ENCODE results near the gene RRP36.

Gene RRP36

DNA sequence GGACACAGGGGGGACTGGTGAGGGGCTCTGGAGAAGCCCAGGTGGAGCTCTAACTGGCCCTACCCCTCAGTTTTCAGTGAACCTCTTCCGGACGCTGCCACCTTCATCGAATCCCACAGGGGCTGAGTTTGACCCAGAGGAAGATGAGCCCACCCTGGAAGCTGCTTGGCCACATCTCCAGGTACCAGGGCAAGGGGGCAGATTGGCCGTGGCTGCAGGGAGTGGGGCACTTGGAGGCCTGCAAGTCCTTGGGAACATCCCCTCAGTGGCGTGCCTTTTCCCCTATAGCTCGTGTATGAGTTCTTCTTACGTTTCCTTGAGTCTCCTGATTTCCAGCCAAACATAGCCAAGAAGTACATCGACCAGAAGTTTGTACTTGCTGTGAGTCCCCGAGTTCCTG lies 14.3 kb upstream of the RRP36 start:
- DNase-seq, result no peak

- peak; percentile 48 for DNase-seq
Observed at GRCh38 chr6:43009124-43009523, 12.3 kb upstream of the RRP36 start.

DNA sequence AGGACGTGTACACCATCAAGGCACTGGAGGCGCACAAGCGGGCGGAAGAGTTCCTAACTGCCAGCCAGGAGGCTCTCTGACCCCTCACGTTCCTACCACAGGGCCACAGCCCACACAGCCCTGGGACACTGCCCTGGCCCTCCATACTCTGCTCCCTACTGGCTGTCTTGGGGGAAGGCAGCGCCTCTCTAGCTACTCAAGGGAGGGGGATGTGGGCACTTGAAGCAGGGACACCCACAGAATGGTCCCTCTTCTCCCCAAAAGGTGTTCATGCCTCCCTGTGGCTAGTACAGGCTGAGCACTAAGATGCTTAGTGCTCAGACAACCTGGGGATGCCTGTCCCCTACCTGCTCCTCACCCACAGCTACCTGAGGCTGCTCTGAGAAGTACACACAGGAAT lies 10.2 kb upstream of the RRP36 start:
- no peak for DNase-seq

- DNase-seq, result no peak
Observed at GRCh38 chr6:43012364-43012763, 9.1 kb upstream of the RRP36 start.

- no peak for DNase-seq
Observed at GRCh38 chr6:43013097-43013842, 8.2 kb upstream of the RRP36 start.

DNA sequence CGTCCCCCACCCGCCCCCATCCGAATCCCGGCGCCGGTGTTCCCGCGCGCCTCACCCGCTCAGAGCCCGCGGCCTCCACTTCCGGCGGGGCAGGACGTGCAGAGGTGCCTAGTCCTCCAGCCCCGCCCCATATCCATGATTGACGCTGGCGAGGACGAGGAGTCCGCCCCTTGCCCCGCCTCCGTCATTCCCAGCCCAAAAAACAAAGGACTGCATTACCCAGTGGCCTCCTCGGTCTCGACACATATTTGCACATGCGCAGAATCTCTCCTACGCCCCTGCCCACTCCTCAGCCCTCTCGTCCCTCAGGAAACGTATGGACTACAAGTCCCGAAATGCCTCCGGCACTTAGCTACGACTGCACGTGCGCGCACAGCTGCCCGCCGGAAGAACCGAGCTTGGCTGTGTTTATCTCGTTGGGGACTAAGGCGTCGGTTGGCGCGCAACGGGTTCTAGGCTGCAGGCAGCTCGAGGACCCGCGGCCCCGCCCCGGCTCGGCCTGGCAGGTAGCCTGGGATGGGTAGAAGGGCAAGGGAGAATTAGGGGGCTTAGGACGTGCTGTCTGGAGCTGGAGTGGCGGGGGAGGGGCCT lies 7.5 kb upstream of the RRP36 start, which contains the start of the genes KLHDC3 and MEA1:
TSS of gene KLHDC3 (plus strand) at position 407 of the 591 bp plus-strand sequence. CDS start 2,944 bp downstream, outside the sequence.
TSS of gene MEA1 (minus strand) at position 104 of the 591 bp plus-strand sequence. CDS start 133 bp downstream, outside the sequence.
- peak; percentile 97 for DNase-seq

- DNase-seq, result no peak
Observed at GRCh38 chr6:43014434-43014909, 7.0 kb upstream of the RRP36 start.

DNA sequence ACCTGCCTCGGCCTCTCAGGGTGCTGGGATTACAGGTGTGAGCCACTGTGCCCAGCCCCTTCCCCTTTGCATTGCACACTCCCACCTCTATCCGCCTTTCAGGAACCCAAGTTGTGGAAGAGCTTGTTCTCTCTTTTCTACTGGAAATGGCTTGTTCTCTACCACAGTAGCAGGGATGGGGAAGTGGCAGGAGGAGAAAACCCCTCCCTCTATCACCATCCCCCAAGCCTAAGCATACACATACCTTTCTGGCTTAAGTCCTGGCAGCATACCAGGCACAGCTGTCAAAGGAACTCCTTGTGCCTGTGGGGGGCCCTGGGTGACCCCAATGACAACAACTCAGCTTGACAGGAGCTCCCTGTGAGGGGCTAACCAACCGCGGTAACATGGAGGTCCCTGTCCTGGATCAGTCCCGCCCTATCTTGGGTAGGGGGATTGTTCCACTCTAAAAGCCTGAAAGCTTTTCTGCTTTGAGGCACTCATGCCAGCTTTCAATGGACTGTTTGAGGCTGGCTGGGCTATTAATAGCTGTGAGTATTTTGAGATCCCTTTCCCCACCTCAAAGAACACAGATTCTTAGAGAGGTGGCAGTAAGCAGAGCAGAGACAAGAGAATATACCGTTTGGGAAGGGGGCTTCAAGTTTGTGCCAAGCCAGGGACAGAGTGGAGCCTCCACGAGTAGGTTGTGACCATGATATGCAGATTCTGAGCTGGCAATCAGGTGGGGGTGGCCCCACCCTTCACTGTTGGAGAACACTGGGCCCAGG lies 5.1 kb upstream of the RRP36 start:
- no peak for DNase-seq

GRCh38 chr6:43016943-43017334 lies 4.5 kb upstream of the RRP36 start:
- no peak for DNase-seq

DNA sequence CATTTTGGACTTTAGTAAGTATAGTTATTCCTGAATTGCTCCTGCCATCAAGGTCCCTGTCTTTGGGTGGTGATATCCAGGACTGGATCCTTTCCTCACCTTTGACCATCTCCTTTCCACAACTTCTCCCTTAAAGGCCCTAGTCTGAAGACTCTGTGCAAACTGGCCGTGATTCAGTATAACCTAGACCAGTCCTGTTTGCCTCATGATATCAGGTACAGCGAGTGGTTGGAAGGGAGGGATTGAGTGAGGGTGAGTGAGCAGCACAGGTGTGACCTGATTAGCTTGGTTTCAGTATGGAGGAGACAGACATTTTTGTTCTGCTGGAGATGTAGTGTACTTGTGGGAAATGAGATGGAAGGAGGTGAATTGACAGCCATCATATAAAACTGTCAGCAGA lies 2.3 kb upstream of the RRP36 start:
- DNase-seq, result no peak

GRCh38 chr6:43020052-43020705 lies 1.2 kb upstream of the RRP36 start:
- no peak for DNase-seq

DNA sequence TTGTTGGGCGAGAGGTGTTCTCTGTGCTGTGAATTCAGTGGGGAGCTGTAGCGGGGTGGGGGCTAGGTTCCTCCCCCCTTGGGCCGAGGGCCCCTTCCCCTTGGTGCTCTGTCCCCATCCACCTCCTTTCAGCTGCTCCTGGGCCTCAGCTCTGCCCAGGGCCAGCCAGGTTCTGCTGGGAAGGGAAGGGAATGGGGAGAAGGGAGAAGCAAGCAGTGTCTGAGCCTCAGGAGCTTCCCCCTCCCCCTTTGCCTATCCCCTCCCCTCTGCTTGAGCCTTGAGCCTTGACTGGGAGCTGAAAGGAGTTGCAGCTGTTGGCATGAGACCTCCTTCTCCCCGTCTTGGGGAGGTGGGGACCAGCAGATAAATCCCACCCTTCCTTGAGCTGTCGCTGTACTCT lies 576 bp upstream of the RRP36 start:
- no peak for DNase-seq

GRCh38 chr6:43024436-43024835 lies 3.0 kb downstream of the RRP36 start:
- DNase-seq, result no peak

DNA sequence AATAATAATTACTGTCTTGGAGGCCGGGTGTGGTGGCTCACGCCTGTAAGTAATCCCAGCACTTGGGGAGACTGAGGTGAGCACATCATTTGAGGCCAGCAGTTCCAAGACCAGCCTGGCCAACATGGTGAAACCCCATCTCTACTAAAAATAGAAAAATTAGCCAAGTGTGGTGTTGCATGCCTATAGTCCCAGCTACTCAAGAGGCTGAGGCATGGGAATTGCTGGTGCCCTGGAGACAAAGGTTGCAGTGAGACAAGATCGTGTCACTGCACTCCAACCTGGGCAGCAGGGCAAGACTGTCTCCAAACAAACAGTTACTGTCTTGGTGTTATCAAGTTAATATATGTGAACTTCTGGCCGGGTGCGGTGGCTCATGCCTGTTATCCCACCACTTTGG lies 4.9 kb downstream of the RRP36 start:
- no peak for DNase-seq

DNA sequence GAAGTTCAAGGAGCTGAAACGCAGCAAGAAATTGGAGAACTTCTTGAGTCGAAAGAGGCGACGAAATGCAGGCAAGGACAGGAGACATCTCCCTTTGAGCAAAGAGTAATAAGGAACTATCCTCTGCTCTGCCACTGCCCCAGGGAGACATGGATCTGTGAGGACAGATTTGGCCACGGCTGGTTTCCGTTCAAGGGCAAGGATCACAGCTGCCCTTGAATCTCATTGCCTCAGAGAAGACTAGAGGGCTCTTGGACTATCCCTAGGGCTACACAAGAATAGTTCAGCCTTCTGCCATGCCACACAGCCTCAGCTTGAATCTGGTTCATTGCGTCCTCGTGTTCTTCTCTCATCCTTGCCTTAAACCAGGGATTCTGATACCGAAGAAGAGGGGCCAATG lies 7.7 kb downstream of the RRP36 start:
- DNase-seq, result no peak

GRCh38 chr6:43032326-43032725 lies 10.9 kb downstream of the RRP36 start:
- no peak for DNase-seq

DNA sequence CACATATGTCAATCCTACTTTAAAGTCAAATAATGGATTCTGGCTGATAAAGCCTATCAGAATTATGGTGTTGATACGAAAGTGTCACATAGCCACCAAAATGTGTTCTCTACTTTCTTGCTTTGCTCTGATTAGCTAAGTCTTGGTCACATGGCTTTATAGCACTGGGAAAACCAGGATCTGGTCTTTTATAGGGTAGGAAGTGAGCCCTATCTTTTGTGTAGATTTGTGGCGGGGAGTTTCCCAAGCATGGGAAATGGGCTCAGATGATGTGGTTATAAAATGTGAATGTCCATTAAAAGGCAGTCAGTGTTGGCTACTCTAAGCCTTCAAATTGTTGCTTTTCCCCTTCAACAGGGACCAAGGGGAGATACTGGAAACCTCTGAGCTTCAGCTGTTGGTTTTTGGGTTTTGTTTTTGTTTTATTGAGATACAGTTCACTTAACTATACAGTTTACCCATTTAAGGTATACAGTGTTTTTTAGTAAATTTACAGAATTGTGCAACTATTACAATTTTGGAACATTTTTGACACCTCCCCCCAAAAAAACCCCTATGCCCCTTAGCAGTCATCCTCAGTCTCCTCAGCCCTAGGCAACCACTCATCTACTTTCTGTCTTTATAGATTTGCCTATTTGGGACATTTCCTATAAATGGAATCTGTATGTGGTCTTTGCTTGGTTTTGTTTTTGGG lies 12.2 kb downstream of the RRP36 start:
- no peak for DNase-seq

- DNase-seq, result no peak
Observed at GRCh38 chr6:43034190-43034525, 12.7 kb downstream of the RRP36 start.

GRCh38 chr6:43035495-43036194 lies 14.2 kb downstream of the RRP36 start:
- no peak for DNase-seq

DNA sequence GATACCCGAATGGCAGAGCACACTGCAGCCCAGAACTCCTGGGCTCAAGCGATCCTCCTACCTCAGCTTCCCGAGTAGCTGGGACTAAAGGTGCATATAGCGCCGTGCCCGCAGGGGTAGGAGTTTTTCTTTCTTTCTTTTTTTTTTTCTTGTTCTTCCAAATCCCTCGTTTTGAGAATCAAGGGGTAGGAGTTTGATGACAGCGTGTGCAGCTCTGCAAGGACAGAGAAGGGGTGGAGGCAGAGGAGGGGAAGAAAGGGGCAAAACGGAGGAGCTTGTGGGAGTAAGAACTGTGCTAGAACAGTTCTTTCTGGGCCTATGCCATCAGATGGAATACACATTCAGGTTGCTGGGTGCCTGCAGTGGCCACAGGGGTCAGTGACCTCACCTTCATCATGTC lies 15.3 kb downstream of the RRP36 start:
- no peak for DNase-seq

GRCh38 chr6:43037197-43037596 lies 15.8 kb downstream of the RRP36 start:
- DNase-seq, result no peak

DNA sequence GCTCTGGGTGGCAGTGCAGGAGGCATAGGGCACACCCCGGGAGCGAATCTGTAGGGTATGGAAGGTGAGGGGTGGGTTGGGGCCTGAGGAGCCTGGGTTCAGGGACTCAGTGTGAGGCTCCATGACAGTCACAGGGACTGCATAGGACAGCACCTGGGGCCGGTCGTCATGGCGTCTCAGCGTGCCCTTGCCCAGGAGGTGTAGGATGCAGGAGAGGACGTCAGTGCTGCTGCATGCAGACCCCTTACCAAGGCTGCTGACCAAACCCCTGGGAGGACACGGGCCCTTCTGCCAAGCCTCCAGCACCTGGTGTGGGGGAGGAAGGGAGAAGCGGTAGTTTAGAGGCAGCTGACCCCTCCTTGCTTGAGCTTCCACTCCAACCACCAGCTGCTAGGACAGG lies 16.3 kb downstream of the RRP36 start:
- no peak for DNase-seq
